Liver (tissue), 9 donors: ENCODE results near the gene EPB41L1. TPM values are rescaled to one million over a fixed set of nuclear protein-coding genes. Genes with fewer than 3 reads are reported as not detected.

Source experiments
- DNase-seq: peaks from one replicate; pipeline ENCODE4 v3.0.0-alpha.2; 2017; ENCODE audit warnings: low spot score
- H3K27ac ChIP-seq, 2 donors: one replicate each; pipeline ENCODE4 v1.7.0; 2013; ENCODE audit warnings: inconsistent platforms in 2 of 2, low read length in 2 of 2, control low read depth in 1 of 2, low read depth in 1 of 2, mild to moderate bottlenecking in 1 of 2
- H3K27me3 ChIP-seq, 4 donors: one replicate each; pipeline versions ENCODE4 v1.6.1 to v1.7.0; 2013; ENCODE audit warnings: low read length in 3 of 4, inconsistent platforms in 1 of 4, mild to moderate bottlenecking in 1 of 4, moderate library complexity in 1 of 4; ENCODE audit not compliant: control insufficient read depth in 4 of 4, insufficient read depth in 4 of 4
- H3K36me3 ChIP-seq, 4 donors: one replicate each; pipeline versions ENCODE4 v1.6.1 to v1.7.0; 2013; ENCODE audit warnings: low read length in 3 of 4, mild to moderate bottlenecking in 3 of 4, low read depth in 1 of 4, moderate library complexity in 1 of 4; ENCODE audit not compliant: control insufficient read depth in 4 of 4, insufficient read depth in 3 of 4
- H3K4me1 ChIP-seq, 4 donors: one replicate each; pipeline versions ENCODE4 v1.6.1 to v1.7.0; 2013; ENCODE audit warnings: low read length in 3 of 4, mild to moderate bottlenecking in 3 of 4, moderate library complexity in 1 of 4; ENCODE audit not compliant: control insufficient read depth in 4 of 4, insufficient read depth in 4 of 4
- H3K4me3 ChIP-seq, 3 donors: one replicate each; pipeline versions ENCODE4 v1.6.1 to v1.7.0; 2013; ENCODE audit warnings: low read length in 3 of 3, control low read depth in 1 of 3, low read depth in 1 of 3, mild to moderate bottlenecking in 1 of 3
- H3K9ac ChIP-seq, 2 donors: one replicate each; pipeline ENCODE4 v1.7.0; 2013; ENCODE audit warnings: low read length in 2 of 2, mild to moderate bottlenecking in 2 of 2, moderate library complexity in 2 of 2, control low read depth in 1 of 2, low read depth in 1 of 2
- H3K9me3 ChIP-seq, 4 donors: one replicate each; pipeline versions ENCODE4 v1.6.1 to v1.7.0; 2013; ENCODE audit warnings: low read length in 3 of 4; ENCODE audit not compliant: control insufficient read depth in 4 of 4
- CTCF ChIP-seq: fragments of 150-350 bp; IDR thresholded peaks from 2 replicates; pipeline ENCODE4 v1.5.1; 2017; ENCODE audit warnings: improper control_type of control experiment, low read depth, low read length; ENCODE audit not compliant: missing input control
- EGR1 ChIP-seq, 2 donors: IDR thresholded peaks; 2 replicates each; pipeline ENCODE4 v1.6.1; 2016 to 2018; ENCODE audit warnings: antibody characterized with exemption in 2 of 2, low read depth in 2 of 2
- FOXA1 ChIP-seq: IDR thresholded peaks from 2 replicates; pipeline ENCODE4 v1.6.1; 2016; ENCODE audit warnings: antibody characterized with exemption
- FOXA2 ChIP-seq: IDR thresholded peaks from 2 replicates; pipeline ENCODE4 v1.6.1; 2016; ENCODE audit warnings: antibody characterized with exemption
- GABPA ChIP-seq, 2 donors: IDR thresholded peaks in 1 of 2; conservative IDR thresholded peaks in 1 of 2; 2 replicates each; pipeline ENCODE4 v1.6.1; 2016; ENCODE audit warnings: antibody characterized with exemption in 2 of 2, mild to moderate bottlenecking in 1 of 2, moderate library complexity in 1 of 2
- HNF4G ChIP-seq: IDR thresholded peaks from 2 replicates; pipeline ENCODE4 v1.6.1; 2016; ENCODE audit warnings: antibody characterized with exemption
- NR2F2 ChIP-seq: IDR thresholded peaks from 2 replicates; pipeline ENCODE4 v1.6.1; 2016; ENCODE audit warnings: antibody characterized with exemption
- RAD21 ChIP-seq, 2 donors: IDR thresholded peaks; 2 replicates each; pipeline ENCODE4 v1.6.1; 2016; ENCODE audit warnings: antibody characterized with exemption in 2 of 2, mild to moderate bottlenecking in 2 of 2
- REST ChIP-seq: IDR thresholded peaks from 2 replicates; pipeline ENCODE4 v1.6.1; 2016; ENCODE audit warnings: antibody characterized with exemption, mild to moderate bottlenecking
- RXRA ChIP-seq, 2 donors: IDR thresholded peaks; 2 replicates each; pipeline ENCODE4 v1.6.1; 2017 to 2018; ENCODE audit warnings: antibody characterized with exemption in 2 of 2, mild to moderate bottlenecking in 1 of 2
- SP1 ChIP-seq: IDR thresholded peaks from 2 replicates; pipeline ENCODE4 v1.6.1; 2018; ENCODE audit warnings: antibody characterized with exemption, mild to moderate bottlenecking
- TAF1 ChIP-seq: conservative IDR thresholded peaks from 2 replicates; pipeline ENCODE4 v1.6.1; 2016; ENCODE audit warnings: antibody characterized with exemption, mild to moderate bottlenecking
- YY1 ChIP-seq: IDR thresholded peaks from 2 replicates; pipeline ENCODE4 v1.6.1; 2016; ENCODE audit warnings: antibody characterized with exemption, mild to moderate bottlenecking
- WGBS: extraction: QIAGEN DNeasy Blood & Tissue Kit; methylation state at CpG from one replicate; pipeline ENCODE4 v1.1.7; 2013; 5-methylcytosine and 5-hydroxymethylcytosine counted together
- polyA plus RNA-seq, 2 donors: library from polyadenylated mRNA; stranded (reverse) in 1 of 2; unstranded in 1 of 2; fragments of 200-250 nt in 1 of 2; fragments of >200 nt in 1 of 2; fragmentation: Nextera tagmentation in 1 of 2; extraction: Ambion mirVana in 1 of 2; gene quantifications; one replicate each; pipeline versions ENCODE4 v1.2.1 to v1.2.3, GENCODE V29; 2013 to 2015
- total RNA-seq, 2 donors: library from RNA; depleted of rRNA; stranded (reverse); fragments of >200 nt; gene quantifications; one replicate each; pipeline ENCODE4 v1.2.3, GENCODE V29; 2014
- TF ChIP-seq, protein P1 (sequence below): IDR thresholded peaks from 2 replicates; pipeline ENCODE4 v1.6.1; 2016; ENCODE audit warnings: antibody characterized with exemption
- TF ChIP-seq, protein P2 (sequence below): IDR thresholded peaks from 2 replicates; pipeline ENCODE4 v1.6.1; 2016; ENCODE audit warnings: antibody characterized with exemption
- TF ChIP-seq, protein P3 (sequence below): IDR thresholded peaks from 2 replicates; pipeline ENCODE4 v1.6.1; 2016; ENCODE audit warnings: antibody characterized with exemption
- donor health status: healthy.
- donor health status: healthy.
- donor health status: healthy.
- donor health status: healthy.
- donor health status: healthy.

Gene EPB41L1
- total and polyA plus RNA-seq, 4 donors, result 2.4 to 11.9 (median 4.3) TPM

- TF ChIP-seq, protein P1, sequence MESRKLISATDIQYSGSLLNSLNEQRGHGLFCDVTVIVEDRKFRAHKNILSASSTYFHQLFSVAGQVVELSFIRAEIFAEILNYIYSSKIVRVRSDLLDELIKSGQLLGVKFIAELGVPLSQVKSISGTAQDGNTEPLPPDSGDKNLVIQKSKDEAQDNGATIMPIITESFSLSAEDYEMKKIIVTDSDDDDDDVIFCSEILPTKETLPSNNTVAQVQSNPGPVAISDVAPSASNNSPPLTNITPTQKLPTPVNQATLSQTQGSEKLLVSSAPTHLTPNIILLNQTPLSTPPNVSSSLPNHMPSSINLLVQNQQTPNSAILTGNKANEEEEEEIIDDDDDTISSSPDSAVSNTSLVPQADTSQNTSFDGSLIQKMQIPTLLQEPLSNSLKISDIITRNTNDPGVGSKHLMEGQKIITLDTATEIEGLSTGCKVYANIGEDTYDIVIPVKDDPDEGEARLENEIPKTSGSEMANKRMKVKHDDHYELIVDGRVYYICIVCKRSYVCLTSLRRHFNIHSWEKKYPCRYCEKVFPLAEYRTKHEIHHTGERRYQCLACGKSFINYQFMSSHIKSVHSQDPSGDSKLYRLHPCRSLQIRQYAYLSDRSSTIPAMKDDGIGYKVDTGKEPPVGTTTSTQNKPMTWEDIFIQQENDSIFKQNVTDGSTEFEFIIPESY, result no peak
- TF ChIP-seq FOXA2 (no peak), GABPA (IDR thresholded peaks at IDR 0.05 in 1 of 2, conservative IDR thresholded peaks at IDR 0.05 in 1 of 2) (no peak), SP1 (no peak), EGR1 (IDR thresholded peaks at IDR 0.05; ENCODE audit: low read depth in 2 of 2) (no peak), RXRA (IDR thresholded peaks at IDR 0.05) (no peak), YY1 (no peak)
These were observed 53.1 kb downstream of the EPB41L1 start (continued) for GRCh38 chr20:36207602-36208001.

GRCh38 chr20:36208257-36208656 is 53.7 kb downstream of the EPB41L1 start:
- H3K27me3 ChIP-seq, result no peaks in the 10 kb centered on the region
- 90% methylated on average over 10 of the region's 10 CpGs for WGBS
- no peak overlapping the region for H3K27ac ChIP-seq
- no peaks in the 10 kb centered on the region for H3K4me1 ChIP-seq
- no peak overlapping the region for H3K9ac ChIP-seq
- no peaks in the 10 kb centered on the region for H3K36me3 ChIP-seq
- no peak overlapping the region for H3K4me3 ChIP-seq
- H3K9me3 ChIP-seq, result no peaks in the 10 kb centered on the region
- TF ChIP-seq FOXA1 (no peak), TAF1 (no peak), HNF4G (no peak)
- DNase-seq, result no peak

DNA sequence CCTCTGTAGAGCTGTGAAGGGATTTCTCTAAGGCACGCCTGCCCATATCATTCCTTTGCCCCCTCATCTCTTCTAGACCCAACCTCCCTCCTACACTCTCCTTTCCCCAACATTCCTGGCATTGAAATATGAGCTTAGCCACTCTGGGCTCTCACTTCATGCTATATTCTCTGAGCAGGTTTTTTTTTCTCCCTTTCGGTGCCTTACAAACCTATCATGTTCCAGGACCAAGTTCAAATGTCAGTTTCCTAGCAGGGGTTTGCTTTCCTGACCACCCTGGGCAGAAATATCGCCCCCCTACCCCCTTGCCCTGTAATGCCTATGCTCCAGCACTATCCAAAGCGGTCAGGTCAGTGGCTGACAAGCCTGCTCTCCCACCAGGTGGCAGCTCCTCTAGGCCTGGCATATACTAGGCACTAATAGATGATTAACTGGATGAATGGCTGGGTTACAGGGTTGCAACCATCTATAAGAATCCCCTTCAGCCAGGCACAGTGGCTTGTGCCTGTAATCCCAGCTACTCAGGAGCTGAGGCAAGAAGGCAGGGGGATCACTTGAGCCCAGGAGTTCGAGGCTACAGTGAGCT is 56.0 kb downstream of the EPB41L1 start:
- H3K4me1 ChIP-seq, result no peaks in the 10 kb centered on the region
- no peaks in the 10 kb centered on the region for H3K36me3 ChIP-seq
- H3K27me3 ChIP-seq, result no peaks in the 10 kb centered on the region
- DNase-seq, result no peak
- no peaks in the 10 kb centered on the region for H3K9me3 ChIP-seq
- 91% methylated on average over 5 of the region's 5 CpGs for WGBS
- no peak overlapping the region for H3K27ac ChIP-seq
- no peak overlapping the region for H3K4me3 ChIP-seq
- H3K9ac ChIP-seq, result no peak overlapping the region
- no peak for TF ChIP-seq GABPA (IDR thresholded peaks at IDR 0.05 in 1 of 2, conservative IDR thresholded peaks at IDR 0.05 in 1 of 2)
- no peak for TF ChIP-seq HNF4G
- TF ChIP-seq, protein P2, sequence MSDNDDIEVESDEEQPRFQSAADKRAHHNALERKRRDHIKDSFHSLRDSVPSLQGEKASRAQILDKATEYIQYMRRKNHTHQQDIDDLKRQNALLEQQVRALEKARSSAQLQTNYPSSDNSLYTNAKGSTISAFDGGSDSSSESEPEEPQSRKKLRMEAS, result no peak
- TF ChIP-seq TAF1, result no peak
- TF ChIP-seq, protein P3, sequence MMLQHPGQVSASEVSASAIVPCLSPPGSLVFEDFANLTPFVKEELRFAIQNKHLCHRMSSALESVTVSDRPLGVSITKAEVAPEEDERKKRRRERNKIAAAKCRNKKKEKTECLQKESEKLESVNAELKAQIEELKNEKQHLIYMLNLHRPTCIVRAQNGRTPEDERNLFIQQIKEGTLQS, result no peak
- no peak for TF ChIP-seq CTCF
- no peak for TF ChIP-seq RAD21 (IDR thresholded peaks at IDR 0.05)
- no peak for TF ChIP-seq EGR1 (IDR thresholded peaks at IDR 0.05; ENCODE audit: low read depth in 2 of 2)
- TF ChIP-seq REST, result no peak
- no peak for TF ChIP-seq NR2F2
- no peak for TF ChIP-seq FOXA2
- TF ChIP-seq, protein P1, result no peak
- TF ChIP-seq YY1, result no peak
